Measurements from ENCODE around the gene TMEM54. TPM values are rescaled to one million over a fixed set of nuclear protein-coding genes. Genes with fewer than 3 reads are reported as not detected.

The TMEM54 gene
- total RNA-seq, 1 donor from 2014 or later = 14.5 TPM

- peaks cover 51% of the 10 kb centered on the region for H3K27me3 ChIP-seq
- H3K27me3 Mint-ChIP-seq (ENCODE audit: insufficient read depth, low read depth) = peaks cover 42% of the 10 kb centered on the region
These were observed 3.1 kb downstream of the TMEM54 start for GRCh38 chr1:32898056-32898455.

DNA sequence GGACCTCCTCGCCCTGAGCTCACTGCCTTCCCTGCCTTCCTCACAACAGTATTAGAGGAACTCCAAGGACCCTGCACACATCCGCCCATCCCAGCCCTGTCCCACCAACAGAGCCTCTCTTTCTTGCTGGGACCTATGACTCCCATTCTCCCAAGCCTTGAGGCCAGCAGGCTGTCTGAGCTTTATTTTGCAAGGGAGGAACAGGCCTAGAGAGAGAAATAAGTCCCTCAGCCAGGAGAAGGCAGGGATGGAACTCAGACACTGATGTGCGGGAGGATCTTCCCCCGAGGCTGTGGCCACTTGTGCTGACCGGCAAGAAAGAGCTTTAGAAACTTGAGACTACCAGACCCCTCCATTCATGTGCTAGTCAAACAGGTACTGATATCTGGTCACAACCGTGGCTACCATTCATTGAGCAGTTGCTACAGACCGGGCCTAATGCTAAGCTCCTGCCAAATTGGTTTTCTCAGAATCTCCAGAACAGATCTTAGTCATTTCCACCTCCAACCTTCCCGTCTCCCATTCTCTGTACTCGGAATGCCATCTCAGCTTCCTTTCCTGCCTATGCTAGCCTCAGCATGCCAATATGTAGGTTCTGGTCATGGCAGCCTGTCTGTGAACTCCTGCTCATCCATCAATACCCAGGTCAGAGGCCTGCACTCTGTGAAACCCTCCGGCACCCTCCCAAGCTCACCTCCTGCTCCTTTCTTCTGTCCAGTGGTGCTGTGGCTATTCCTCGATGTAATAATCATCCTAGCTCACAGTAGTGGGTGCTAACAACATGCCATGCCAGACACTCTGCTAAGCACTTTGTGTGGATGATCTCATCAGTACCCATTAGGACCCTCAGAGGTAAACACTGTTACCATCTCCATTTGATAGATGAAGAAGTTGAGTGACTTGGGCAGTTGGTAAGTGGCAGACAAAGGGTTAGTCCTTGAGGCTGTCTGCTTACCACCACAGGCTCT lies 3.8 kb downstream of the TMEM54 start:
- Histone ChIP-seq H3F3A (ENCODE audit: low read depth) (peaks cover 31% of the 10 kb centered on the region), H3K4me1 (peaks cover 21% of the 10 kb centered on the region), H3K36me3 (no peaks in the 10 kb centered on the region), H3K4me2 (no peak overlapping the region), H3K4me3 (no peak overlapping the region), H4K20me1 (ENCODE audit: low read depth) (peaks cover 7% of the 10 kb centered on the region), H3K9me3 (ENCODE audit: low read depth) (no peaks in the 10 kb centered on the region), H3K9ac (no peak overlapping the region), H3K79me2 (ENCODE audit: low read depth) (no peaks in the 10 kb centered on the region), H2AFZ (replicated peaks) (no peak overlapping the region), H3K27ac (no peak overlapping the region), H3K27me3 (peaks cover 51% of the 10 kb centered on the region)
- Mint-ChIP-seq H3K27me3 (ENCODE audit: insufficient read depth, low read depth) (peaks cover 39% of the 10 kb centered on the region), H3K4me3 (no peak overlapping the region), H3K27ac (no peak overlapping the region), H3K36me3 (no peaks in the 10 kb centered on the region), H3K9me3 (peaks cover 2% of the 10 kb centered on the region), H3K4me1 (peaks cover 16% of the 10 kb centered on the region)
- TF ChIP-seq EZH2phosphoT487 (IDR thresholded peaks at IDR 0.05) = no peak
- no peak for TF ChIP-seq CTCF (IDR thresholded peaks at IDR 0.05)
- no peak for TF ChIP-seq EZH2 (IDR thresholded peaks at IDR 0.05)
- no peak for DNase-seq (ENCODE audit: low spot score)

More at GRCh38 chr1:32898056-32898455, 3.1 kb downstream of the TMEM54 start:
- Histone ChIP-seq H3K27ac (no peak overlapping the region), H3K79me2 (ENCODE audit: low read depth) (no peaks in the 10 kb centered on the region), H3K36me3 (no peaks in the 10 kb centered on the region), H2AFZ (replicated peaks) (no peak overlapping the region), H4K20me1 (ENCODE audit: low read depth) (peaks cover 5% of the 10 kb centered on the region), H3K4me1 (peaks cover 21% of the 10 kb centered on the region), H3K4me2 (no peak overlapping the region), H3K9me3 (ENCODE audit: low read depth) (no peaks in the 10 kb centered on the region), H3F3A (ENCODE audit: low read depth) (peaks cover 26% of the 10 kb centered on the region), H3K4me3 (no peak overlapping the region), H3K9ac (no peak overlapping the region)
- Mint-ChIP-seq H3K9me3 (peaks cover 2% of the 10 kb centered on the region), H3K4me1 (peaks cover 13% of the 10 kb centered on the region), H3K36me3 (no peaks in the 10 kb centered on the region), H3K27ac (no peak overlapping the region), H3K4me3 (no peak overlapping the region)
- TF ChIP-seq EZH2 (IDR thresholded peaks at IDR 0.05) = no peak
- no peak for TF ChIP-seq EZH2phosphoT487 (IDR thresholded peaks at IDR 0.05)
- no peak for TF ChIP-seq CTCF (IDR thresholded peaks at IDR 0.05)
- DNase-seq (ENCODE audit: low spot score) = no peak

GRCh38 chr1:32896451-32896850 lies 4.7 kb downstream of the TMEM54 start:
- H4K20me1 ChIP-seq (ENCODE audit: low read depth) = peaks cover 14% of the 10 kb centered on the region
- Mint-ChIP-seq H3K4me1 (peaks cover 20% of the 10 kb centered on the region), H3K27me3 (ENCODE audit: insufficient read depth, low read depth) (peaks cover 34% of the 10 kb centered on the region), H3K36me3 (no peaks in the 10 kb centered on the region), H3K9me3 (no peaks in the 10 kb centered on the region), H3K4me3 (no peak overlapping the region), H3K27ac (no peak overlapping the region)
- no peaks in the 10 kb centered on the region for H3K79me2 ChIP-seq (ENCODE audit: low read depth)
- DNase-seq (ENCODE audit: low spot score) = no peak
- peaks cover 21% of the 10 kb centered on the region for H3K4me1 ChIP-seq
- no peaks in the 10 kb centered on the region for H3K36me3 ChIP-seq
- no peaks in the 10 kb centered on the region for H3K9me3 ChIP-seq (ENCODE audit: low read depth)
- H3K4me2 ChIP-seq = no peak overlapping the region
- no peak overlapping the region for H3K9ac ChIP-seq
- peaks cover 28% of the 10 kb centered on the region for H3F3A ChIP-seq (ENCODE audit: low read depth)
- no peak overlapping the region for H3K27ac ChIP-seq
- H2AFZ ChIP-seq (replicated peaks) = no peak overlapping the region
- TF ChIP-seq CTCF (IDR thresholded peaks at IDR 0.05) = no peak
- no peak for TF ChIP-seq EZH2 (IDR thresholded peaks at IDR 0.05)
- TF ChIP-seq EZH2phosphoT487 (IDR thresholded peaks at IDR 0.05) = no peak
- H3K4me3 ChIP-seq = no peak overlapping the region
- peaks cover 51% of the 10 kb centered on the region for H3K27me3 ChIP-seq
